Pancreas (tissue), 10 donors: ENCODE measurements around the gene HSBP1L1. TPM values are rescaled to one million over a fixed set of nuclear protein-coding genes. Genes with fewer than 3 reads are reported as not detected.

Source experiments
- ATAC-seq, 4 donors: fragments of 200-7000 bp; cut with Tn5 transposase; one replicate each; pipeline versions ENCODE4 v1.8.0 to v1.9.1; 2020; ENCODE audit warnings: mild to moderate bottlenecking in 4 of 4, moderate library complexity in 4 of 4
- DNase-seq, 6 donors: peaks; one replicate each; pipeline ENCODE4 v3.0.0-alpha.2; 2020
- FAIRE-seq: peaks from 2 replicates; lab custom pipeline; 2012; peaks lifted over from hg19 to GRCh38; lab: Jason Lieb, UNC
- H3K27ac ChIP-seq, 4 donors: fragments of 200-600 bp; sonication (generic); 1 replicate in 3 of 4; 2 replicates in 1 of 4; pipeline versions ENCODE4 v1.5.0 to v1.8.0; 2020
- H3K27me3 ChIP-seq, 4 donors: fragments of 200-600 bp; one replicate each; pipeline ENCODE4 v1.8.0; 2021
- H3K36me3 ChIP-seq, 3 donors: fragments of 200-600 bp; sonication (generic) in 1 of 3; one replicate each; pipeline versions ENCODE4 v1.5.0 to v1.8.0; 2020 to 2021
- H3K4me1 ChIP-seq, 3 donors: fragments of 200-600 bp; one replicate each; pipeline ENCODE4 v1.8.0; 2021
- H3K4me3 ChIP-seq, 4 donors: fragments of 200-600 bp; sonication (generic) in 2 of 4; one replicate each; pipeline versions ENCODE4 v1.5.0 to v1.8.0; 2020 to 2021
- H3K9me3 ChIP-seq, 4 donors: fragments of 200-600 bp; one replicate each; pipeline ENCODE4 v1.8.0; 2021
- CTCF ChIP-seq, 4 donors: fragments of 200-600 bp; sonication (generic) in 3 of 4; IDR thresholded peaks; one replicate each; pipeline versions ENCODE4 v1.5.0 to v1.8.0; 2021; ENCODE audit warnings: antibody characterized with exemption in 4 of 4
- WGBS, 2 donors: extraction: QIAGEN DNeasy Blood & Tissue Kit; methylation state at CpG; one replicate each; pipeline ENCODE4 v1.1.7; 2013; 5-methylcytosine and 5-hydroxymethylcytosine counted together
- intact Hi-C, 3 donors: fragments of 100-400 bp; cut with DNase I; formaldehyde crosslinking; loops; one replicate each; pipeline versions ENCODE4 v1.11.1 to v1.14.2; 2022
- polyA plus RNA-seq, 2 donors: library from polyadenylated mRNA; stranded (reverse); fragments of 200-250 nt; gene quantifications; one replicate each; pipeline ENCODE4 v1.2.3, GENCODE V29; 2013
- total RNA-seq, 6 donors: library from RNA; stranded (reverse); fragmentation: NEBNext Ultra II Directional in 4 of 6; extraction: Animal tissue kit (Norgen Biotek cat#: 25700) in 4 of 6; gene quantifications; one replicate each; pipeline versions ENCODE4 v1.2.1 to v1.2.4, GENCODE V29; 2021 to 2023
- donor health status: healthy with polysubstance abuse.
- donor health status: DM: no; HTN: no; CAD: no; lungs with moderate emphysema.
- donor health status: DM: no; HTN: no; CAD: no.
- donor health status: control.
- donor health status: control.
- donor health status: Bipolar disorder and iron deficiency.
- donor health status: DM: yes; HTN: yes; CAD: no.
- donor health status: DM: no; HTN: no; CAD: no.
- donor health status: DM: no; HTN: no; CAD: no.
- donor health status: DM: yes; HTN: yes; CAD: no.

HSBP1L1 gene
- total and polyA plus RNA-seq, 8 donors: 9.2 to 43.6 (median 14.3) TPM

DNA sequence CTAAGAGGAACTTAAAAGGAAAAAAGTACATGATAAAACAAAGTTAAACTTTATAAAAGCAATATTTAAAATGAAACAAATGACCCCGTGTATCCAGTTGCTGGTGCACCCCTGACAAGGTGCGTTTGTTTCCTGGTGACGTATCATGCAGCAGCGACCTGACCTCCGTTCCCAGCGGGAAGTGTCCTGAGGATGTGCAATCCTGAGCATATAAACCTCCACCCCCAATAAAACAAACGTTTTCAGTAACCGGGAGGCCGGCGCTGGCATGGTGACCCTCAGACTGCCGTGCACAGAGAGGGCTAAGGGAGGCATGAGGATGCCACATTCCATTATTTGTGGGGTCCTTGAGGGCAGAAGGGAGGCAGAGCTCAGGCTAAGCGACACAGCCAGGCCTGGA lies 27.8 kb upstream of the HSBP1L1 start:
- Histone ChIP-seq H3K27ac (no peak overlapping the region), H3K4me3 (no peak overlapping the region), H3K27me3 (no peaks in the 10 kb centered on the region), H3K4me1 (peaks cover 0 to 13% (median 12%) of the 10 kb centered on the region in 3 donors), H3K9me3 (no peaks in the 10 kb centered on the region), H3K36me3 (peaks cover 0 to 4% (median 0%) of the 10 kb centered on the region in 3 donors)
- FAIRE-seq (no peak), DNase-seq (peak in 3 of 6 donors; percentile 8 to 49 (median 20)), ATAC-seq (no peak)
- TF ChIP-seq CTCF (IDR thresholded peaks at IDR 0.05): no peak
- intact Hi-C loops: loop anchor here in 1 of 3 donors (10.0 kb wide), 1 partner anchor 218 kb away; no protein-coding TSS in a partner anchor
- 91 to 93% methylated on average over 12 of the region's 12 CpGs for WGBS, 2 donors

GRCh38 chr18:79937103-79937860 lies 27.2 kb upstream of the HSBP1L1 start:
- no peak for FAIRE-seq
- Histone ChIP-seq H3K4me1 (peaks cover 0 to 13% (median 12%) of the 10 kb centered on the region in 3 donors), H3K36me3 (peaks cover 0 to 4% (median 3%) of the 10 kb centered on the region in 3 donors), H3K27ac (no peak overlapping the region), H3K27me3 (no peaks in the 10 kb centered on the region), H3K4me3 (no peak overlapping the region), H3K9me3 (no peaks in the 10 kb centered on the region)
- DNase-seq: peak in 2 of 6 donors; percentile 14 to 36
- WGBS, 2 donors: 92 to 96% methylated on average over 25 of the region's 25 CpGs
- intact Hi-C loops: loop anchor here in 1 of 3 donors (10.0 kb wide), 1 partner anchor 218 kb away; no protein-coding TSS in a partner anchor
- ATAC-seq: no peak
- no peak for TF ChIP-seq CTCF (IDR thresholded peaks at IDR 0.05)

GRCh38 chr18:79938196-79938595 lies 26.2 kb upstream of the HSBP1L1 start:
- no peak for TF ChIP-seq CTCF (IDR thresholded peaks at IDR 0.05)

DNA sequence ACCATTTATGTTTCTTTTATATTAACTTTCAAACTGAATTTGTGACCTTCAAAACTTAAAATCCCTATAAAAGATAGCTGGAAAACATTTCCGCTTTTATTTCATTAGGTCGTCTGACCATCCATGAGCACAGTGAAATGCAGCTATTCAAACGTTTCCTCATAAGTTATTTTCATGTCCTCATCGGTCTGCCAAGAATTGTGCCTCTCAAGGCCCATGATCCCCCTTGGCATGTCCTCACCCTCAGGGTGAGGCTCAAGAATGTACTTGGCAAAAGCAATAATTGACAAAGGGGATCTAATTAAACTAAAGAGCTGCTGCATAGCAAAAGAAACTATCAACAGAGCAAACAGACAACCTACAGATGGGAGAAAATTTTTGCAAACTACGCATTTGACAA lies 25.3 kb upstream of the HSBP1L1 start:
- WGBS, 2 donors: 69% methylated on average over 5 of the region's 5 CpGs
- TF ChIP-seq CTCF (IDR thresholded peaks at IDR 0.05): no peak
- no peak overlapping the region for H3K4me3 ChIP-seq
- no peaks in the 10 kb centered on the region for H3K9me3 ChIP-seq
- H3K27me3 ChIP-seq: no peaks in the 10 kb centered on the region
- DNase-seq (no peak), ATAC-seq (no peak), FAIRE-seq (no peak)
- intact Hi-C loops: loop anchor here in 1 of 3 donors (10.0 kb wide), 1 partner anchor 216 kb away; no protein-coding TSS in a partner anchor
- peaks cover 0 to 7% (median 4%) of the 10 kb centered on the region in 3 donors for H3K36me3 ChIP-seq
- no peak overlapping the region for H3K27ac ChIP-seq
- peaks cover 0 to 16% (median 15%) of the 10 kb centered on the region in 3 donors for H3K4me1 ChIP-seq

More at GRCh38 chr18:79938196-79938595, 26.2 kb upstream of the HSBP1L1 start:
- WGBS, 2 donors: 86 to 91% methylated on average over 9 of the region's 9 CpGs
- intact Hi-C loops: loop anchor here in 1 of 3 donors (10.0 kb wide), 1 partner anchor 217 kb away; no protein-coding TSS in a partner anchor
- H3K9me3 ChIP-seq: no peaks in the 10 kb centered on the region
- peaks cover 0 to 13% (median 12%) of the 10 kb centered on the region in 3 donors for H3K4me1 ChIP-seq
- no peak for ATAC-seq
- DNase-seq: peak in 2 of 6 donors; percentile 32 to 36
- no peak overlapping the region for H3K4me3 ChIP-seq
- no peak overlapping the region for H3K27ac ChIP-seq
- H3K27me3 ChIP-seq: no peaks in the 10 kb centered on the region
- FAIRE-seq: no peak
- peaks cover 0 to 7% (median 4%) of the 10 kb centered on the region in 3 donors for H3K36me3 ChIP-seq
